ENCODE results near the gene SLCO2B1.

DNA sequence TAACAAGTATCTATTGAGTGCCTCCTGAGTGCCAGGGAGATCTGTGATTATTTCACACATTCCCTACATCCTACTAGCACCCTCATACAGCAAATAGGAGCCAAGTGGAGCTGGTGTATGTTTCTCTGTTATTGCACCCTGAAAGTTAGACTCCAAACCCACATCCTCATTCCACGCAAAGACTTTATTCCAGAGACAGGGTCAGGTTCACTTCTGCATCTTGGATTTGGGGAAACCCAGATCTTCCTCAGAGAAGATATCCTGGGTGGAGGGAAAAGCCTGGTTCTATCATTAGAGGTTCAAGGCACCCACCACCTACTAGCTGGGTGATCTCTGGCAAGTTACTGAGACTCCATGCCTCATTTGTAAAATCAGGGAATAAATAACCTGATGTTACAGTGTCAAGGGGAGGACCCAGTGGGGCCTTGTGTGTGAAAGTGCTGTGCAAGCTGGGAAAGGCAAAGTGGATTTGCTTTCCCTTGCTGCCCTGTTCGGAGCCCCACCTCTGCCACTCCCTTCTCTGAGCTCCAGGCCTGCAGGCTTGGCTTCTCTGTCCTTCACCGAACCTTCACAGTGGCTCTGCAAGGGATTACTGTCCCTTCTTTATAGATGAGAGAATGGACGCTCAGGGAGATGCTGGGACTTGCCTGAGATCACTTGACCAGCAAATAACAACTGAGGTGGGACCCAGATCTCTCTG lies 991 bp upstream of the SLCO2B1 start:
- TF ChIP-seq, protein P1, sequence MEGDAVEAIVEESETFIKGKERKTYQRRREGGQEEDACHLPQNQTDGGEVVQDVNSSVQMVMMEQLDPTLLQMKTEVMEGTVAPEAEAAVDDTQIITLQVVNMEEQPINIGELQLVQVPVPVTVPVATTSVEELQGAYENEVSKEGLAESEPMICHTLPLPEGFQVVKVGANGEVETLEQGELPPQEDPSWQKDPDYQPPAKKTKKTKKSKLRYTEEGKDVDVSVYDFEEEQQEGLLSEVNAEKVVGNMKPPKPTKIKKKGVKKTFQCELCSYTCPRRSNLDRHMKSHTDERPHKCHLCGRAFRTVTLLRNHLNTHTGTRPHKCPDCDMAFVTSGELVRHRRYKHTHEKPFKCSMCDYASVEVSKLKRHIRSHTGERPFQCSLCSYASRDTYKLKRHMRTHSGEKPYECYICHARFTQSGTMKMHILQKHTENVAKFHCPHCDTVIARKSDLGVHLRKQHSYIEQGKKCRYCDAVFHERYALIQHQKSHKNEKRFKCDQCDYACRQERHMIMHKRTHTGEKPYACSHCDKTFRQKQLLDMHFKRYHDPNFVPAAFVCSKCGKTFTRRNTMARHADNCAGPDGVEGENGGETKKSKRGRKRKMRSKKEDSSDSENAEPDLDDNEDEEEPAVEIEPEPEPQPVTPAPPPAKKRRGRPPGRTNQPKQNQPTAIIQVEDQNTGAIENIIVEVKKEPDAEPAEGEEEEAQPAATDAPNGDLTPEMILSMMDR (IDR thresholded peaks at IDR 0.05): no peak
- TF ChIP-seq POLR2A (IDR thresholded peaks at IDR 0.05): no peak
- no peak for TF ChIP-seq POLR2AphosphoS5 (IDR thresholded peaks at IDR 0.05)
- no peak for TF ChIP-seq EP300 (IDR thresholded peaks at IDR 0.05)

All from gastroesophageal sphincter (tissue), 3 donors.